Chondrocyte (in vitro differentiated cells): Measurements from ENCODE around the gene ZHX3. TPM values are rescaled to one million over a fixed set of nuclear protein-coding genes. Genes with fewer than 3 reads are reported as not detected.

Experiments used
- DNase-seq: peaks from one replicate; pipeline ENCODE4 v3.0.0; 2021; ENCODE audit warnings: mixed read lengths, low spot score
- H3K27ac Mint-ChIP-seq: one replicate; pipeline ENCODE4 v1.8.0; 2021; ENCODE audit warnings: mild to moderate bottlenecking, moderate library complexity, mixed read lengths; ENCODE audit not compliant: unreplicated experiment
- H3K27me3 Mint-ChIP-seq: 2 replicates; pipeline ENCODE4 v1.8.0; 2021; ENCODE audit warnings: low read depth, mixed read lengths
- H3K36me3 Mint-ChIP-seq: 2 replicates; pipeline ENCODE4 v1.8.0; 2021; ENCODE audit warnings: low read depth, mixed read lengths
- H3K4me1 Mint-ChIP-seq: 2 replicates; pipeline ENCODE4 v1.8.0; 2021; ENCODE audit warnings: low read depth, mild to moderate bottlenecking, mixed read lengths
- H3K4me3 Mint-ChIP-seq: one replicate; pipeline ENCODE4 v1.8.0; 2021; ENCODE audit warnings: mild to moderate bottlenecking, moderate library complexity, mixed read lengths; ENCODE audit not compliant: unreplicated experiment
- H3K9me3 Mint-ChIP-seq: 2 replicates; pipeline ENCODE4 v1.8.0; 2021; ENCODE audit warnings: low read depth, mixed read lengths
- CTCF ChIP-seq: fragments of 200-600 bp; sonication (generic); IDR thresholded peaks from 2 replicates; pipeline ENCODE4 v1.5.0; 2021; ENCODE audit warnings: antibody characterized with exemption, mild to moderate bottlenecking, moderate library complexity
- total RNA-seq: library from RNA; stranded (reverse); gene quantifications from 3 replicates; pipeline ENCODE4 v1.2.1, GENCODE V29; 2021

Gene ZHX3
- total RNA-seq, 1 donor from 2014 or later = 52.9 TPM

GRCh38 chr20:41335591-41335990 is 18.1 kb upstream of the ZHX3 start:
- Mint-ChIP-seq H3K27ac (no peak overlapping the region), H3K9me3 (no peaks in the 10 kb centered on the region), H3K4me1 (peaks cover 16% of the 10 kb centered on the region), H3K4me3 (no peak overlapping the region), H3K36me3 (no peaks in the 10 kb centered on the region), H3K27me3 (no peaks in the 10 kb centered on the region)
- no peak for TF ChIP-seq CTCF
- DNase-seq = no peak

- peaks cover 17% of the 10 kb centered on the region for H3K4me1 Mint-ChIP-seq
- H3K9me3 Mint-ChIP-seq = no peaks in the 10 kb centered on the region
- H3K36me3 Mint-ChIP-seq = no peaks in the 10 kb centered on the region
- H3K27ac Mint-ChIP-seq = no peak overlapping the region
- no peaks in the 10 kb centered on the region for H3K27me3 Mint-ChIP-seq
- H3K4me3 Mint-ChIP-seq = no peak overlapping the region
- no peak for TF ChIP-seq CTCF
- no peak for DNase-seq
Measured at GRCh38 chr20:41334443-41335421, 17.2 kb upstream of the ZHX3 start.

- Mint-ChIP-seq H3K36me3 (no peaks in the 10 kb centered on the region), H3K4me1 (peaks cover 20% of the 10 kb centered on the region), H3K4me3 (no peak overlapping the region), H3K27me3 (no peaks in the 10 kb centered on the region), H3K9me3 (no peaks in the 10 kb centered on the region), H3K27ac (peak overlapping the region; percentile 61)
- no peak for DNase-seq
- TF ChIP-seq CTCF = no peak
Measured at GRCh38 chr20:41334036-41334435, 16.5 kb upstream of the ZHX3 start.

GRCh38 chr20:41331731-41332130 is 14.2 kb upstream of the ZHX3 start:
- Mint-ChIP-seq H3K4me3 (no peak overlapping the region), H3K27ac (no peak overlapping the region), H3K36me3 (no peaks in the 10 kb centered on the region), H3K27me3 (no peaks in the 10 kb centered on the region), H3K4me1 (peaks cover 32% of the 10 kb centered on the region), H3K9me3 (no peaks in the 10 kb centered on the region)
- DNase-seq = no peak
- no peak for TF ChIP-seq CTCF

DNA sequence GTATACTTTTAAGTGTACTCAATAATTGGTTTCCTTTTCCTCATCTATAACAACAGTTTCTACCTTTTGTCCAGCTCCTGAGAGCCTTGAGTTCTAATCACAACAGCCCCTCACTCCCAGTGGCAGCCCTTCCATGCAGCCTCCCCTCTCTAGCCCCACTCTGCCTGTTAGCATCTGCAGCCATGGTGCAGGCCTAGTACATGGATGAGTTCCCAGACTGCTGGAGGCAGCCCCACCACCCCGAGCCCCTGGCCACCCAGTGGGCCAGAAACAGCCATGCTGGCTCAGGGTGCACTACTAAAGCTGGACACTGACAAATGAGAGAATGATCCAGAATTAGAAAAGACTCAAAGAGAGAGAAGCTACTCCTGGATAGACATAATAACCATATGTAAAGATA is 13.4 kb upstream of the ZHX3 start:
- TF ChIP-seq CTCF = no peak
- peaks cover 33% of the 10 kb centered on the region for H3K4me1 Mint-ChIP-seq
- H3K27ac Mint-ChIP-seq = no peak overlapping the region
- H3K9me3 Mint-ChIP-seq = no peaks in the 10 kb centered on the region
- no peaks in the 10 kb centered on the region for H3K36me3 Mint-ChIP-seq
- H3K4me3 Mint-ChIP-seq = no peak overlapping the region
- no peak for DNase-seq
- H3K27me3 Mint-ChIP-seq = no peaks in the 10 kb centered on the region
